ENCODE measurements around the gene PAX2. TPM values are rescaled to one million over a fixed set of nuclear protein-coding genes. Genes with fewer than 3 reads are reported as not detected.

Gene PAX2
- total RNA-seq, 1 experiment from 2014 or later = not detected

DNA sequence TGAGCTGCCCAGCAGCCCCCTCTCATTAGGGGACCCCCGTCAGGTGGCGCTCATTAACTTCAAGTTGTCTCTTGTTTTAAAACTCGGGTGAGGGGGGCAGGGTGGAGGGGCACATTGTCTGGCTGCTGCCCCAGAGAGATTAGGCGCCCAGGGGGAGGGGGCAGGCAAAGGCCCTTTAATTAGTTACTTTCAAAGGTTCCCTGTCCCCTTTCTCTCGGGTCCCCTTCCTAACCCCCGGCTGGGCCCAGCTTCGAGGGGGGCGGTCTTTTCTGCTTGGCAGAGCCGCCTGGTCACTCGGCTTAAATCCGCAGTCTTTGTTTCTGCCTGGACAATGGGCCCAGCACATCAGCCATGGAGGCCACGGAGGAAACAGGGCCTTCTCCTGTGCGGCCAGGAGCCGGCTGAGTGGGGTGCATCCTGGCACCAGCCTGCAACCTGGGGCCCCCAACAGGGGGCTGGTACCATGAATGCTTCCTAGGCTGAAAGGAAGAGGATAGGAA, 128.5 kb downstream of the PAX2 start:
- TF ChIP-seq, protein P1, sequence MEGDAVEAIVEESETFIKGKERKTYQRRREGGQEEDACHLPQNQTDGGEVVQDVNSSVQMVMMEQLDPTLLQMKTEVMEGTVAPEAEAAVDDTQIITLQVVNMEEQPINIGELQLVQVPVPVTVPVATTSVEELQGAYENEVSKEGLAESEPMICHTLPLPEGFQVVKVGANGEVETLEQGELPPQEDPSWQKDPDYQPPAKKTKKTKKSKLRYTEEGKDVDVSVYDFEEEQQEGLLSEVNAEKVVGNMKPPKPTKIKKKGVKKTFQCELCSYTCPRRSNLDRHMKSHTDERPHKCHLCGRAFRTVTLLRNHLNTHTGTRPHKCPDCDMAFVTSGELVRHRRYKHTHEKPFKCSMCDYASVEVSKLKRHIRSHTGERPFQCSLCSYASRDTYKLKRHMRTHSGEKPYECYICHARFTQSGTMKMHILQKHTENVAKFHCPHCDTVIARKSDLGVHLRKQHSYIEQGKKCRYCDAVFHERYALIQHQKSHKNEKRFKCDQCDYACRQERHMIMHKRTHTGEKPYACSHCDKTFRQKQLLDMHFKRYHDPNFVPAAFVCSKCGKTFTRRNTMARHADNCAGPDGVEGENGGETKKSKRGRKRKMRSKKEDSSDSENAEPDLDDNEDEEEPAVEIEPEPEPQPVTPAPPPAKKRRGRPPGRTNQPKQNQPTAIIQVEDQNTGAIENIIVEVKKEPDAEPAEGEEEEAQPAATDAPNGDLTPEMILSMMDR (conservative IDR thresholded peaks at IDR 0.05) = no peak
- Histone ChIP-seq H3K23ac (ENCODE audit: insufficient read length, low read depth, low read length) (no peak overlapping the region), H3T11ph (ENCODE audit: low read length) (no peak overlapping the region), H3K9me3 (ENCODE audit: control insufficient read depth, low read depth, low read length) (no peaks in the 10 kb centered on the region), H4K5ac (ENCODE audit: insufficient read length, low read depth, low read length) (no peak overlapping the region), H3K27ac (ENCODE audit: insufficient read length, low read depth, low read length) (no peak overlapping the region), H3K14ac (ENCODE audit: insufficient read depth, low read length) (no peak overlapping the region), H3K27me3 (ENCODE audit: insufficient read depth, low read length) (no peaks in the 10 kb centered on the region; the same call in 1 of the 2 replicates), H4K91ac (ENCODE audit: insufficient read length, low read depth, low read length) (no peak overlapping the region), H3K4ac (ENCODE audit: low read depth, low read length) (no peak overlapping the region), H2BK12ac (ENCODE audit: insufficient read length, low read depth, low read length) (no peak overlapping the region), H3K4me1 (ENCODE audit: insufficient read depth, low read length) (no peaks in the 10 kb centered on the region), H2BK5ac (ENCODE audit: insufficient read length, low read length) (no peak overlapping the region), H2BK120ac (ENCODE audit: low read depth, low read length, poor library complexity, severe bottlenecking) (no peak overlapping the region), H2BK20ac (ENCODE audit: low read depth, low read length, poor library complexity, severe bottlenecking) (no peak overlapping the region), H4K8ac (replicated peaks; ENCODE audit: insufficient read length, low read depth, low read length) (no peak overlapping the region), H3K9ac (ENCODE audit: extremely low read depth, insufficient read length, low read length) (no peak overlapping the region), H3K79me1 (ENCODE audit: insufficient read depth, low read depth, low read length, poor library complexity, severe bottlenecking) (no peaks in the 10 kb centered on the region), H2AFZ (ENCODE audit: low read length) (no peak overlapping the region), H2BK15ac (ENCODE audit: low read depth, low read length) (no peak overlapping the region), H3K79me2 (ENCODE audit: insufficient read depth, low read length) (no peaks in the 10 kb centered on the region), H3K18ac (ENCODE audit: insufficient read length, low read depth, low read length) (no peak overlapping the region), H4K20me1 (ENCODE audit: control insufficient read depth, insufficient read depth, insufficient read length) (no peaks in the 10 kb centered on the region), H3K23me2 (ENCODE audit: insufficient read length, low read depth, low read length, poor library complexity, severe bottlenecking) (no peaks in the 10 kb centered on the region), H3K4me2 (ENCODE audit: insufficient read depth, insufficient read length, low read length) (no peak overlapping the region), H2AK5ac (ENCODE audit: insufficient read length, low read length) (no peak overlapping the region), H3K56ac (ENCODE audit: insufficient read length, low read depth, low read length) (no peak overlapping the region)
- no peaks in the 10 kb centered on the region; a peak in 1 of 5 replicates for H3K9me3 Mint-ChIP-seq
- peaks cover 85% of the 10 kb centered on the region for H3K27me3 Mint-ChIP-seq (ENCODE audit: low read depth)
- no peak overlapping the region for H3K27ac Mint-ChIP-seq
- no CpG with 5 or more reads among the region's 14 CpGs for WGBS (ENCODE audit: extremely low coverage, insufficient read length, low lambda C conversion rate)
- no peaks in the 10 kb centered on the region for H3K36me3 Mint-ChIP-seq (ENCODE audit: insufficient read depth in 1 of 3, low read depth in 3 of 3)
- no peak for DNase-seq
- H3K4me3 Mint-ChIP-seq = no peak overlapping the region
- H3K4me1 Mint-ChIP-seq = peaks cover 5 to 55% of the 10 kb centered on the region in 2 experiments
